GM12892 (cell line): Measurements from ENCODE around the gene BIN1.

Source experiments
- POLR2A ChIP-seq: IDR thresholded peaks from 2 replicates; pipeline ENCODE4 v1.6.1; 2011; ENCODE audit warnings: low read depth, low read length, control low read depth
- POLR2AphosphoS5 ChIP-seq: IDR thresholded peaks from 2 replicates; pipeline ENCODE4 v1.6.1; 2011; ENCODE audit warnings: low read depth, low read length, control low read depth
- TAF1 ChIP-seq: IDR thresholded peaks from 2 replicates; pipeline ENCODE4 v1.6.1; 2011; ENCODE audit warnings: low read depth, mild to moderate bottlenecking, control low read depth, low read length, borderline replicate concordance

DNA sequence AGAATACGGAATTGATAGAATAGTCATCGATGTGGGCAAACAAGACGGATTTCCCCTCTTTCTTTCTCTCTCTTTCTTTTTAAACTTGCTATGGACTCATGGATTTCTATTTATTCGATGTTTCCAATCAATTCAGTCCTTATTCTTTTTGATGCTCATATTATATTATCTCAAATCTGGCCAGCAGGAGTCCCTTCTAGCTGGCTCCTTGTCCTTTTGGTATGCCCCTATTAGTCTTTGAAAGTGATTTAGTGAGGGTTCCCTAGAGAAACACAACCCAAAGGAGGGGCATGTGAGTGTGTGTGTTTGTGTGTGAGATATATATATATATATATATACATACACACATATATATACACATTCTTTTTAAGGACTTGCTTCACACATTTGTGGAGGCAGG, 23.5 kb upstream of the BIN1 start:
- TF ChIP-seq POLR2AphosphoS5 (no peak), POLR2A (no peak), TAF1 (no peak)
